Measurements from ENCODE around the gene NSD1. TPM values are rescaled to one million over a fixed set of nuclear protein-coding genes. Genes with fewer than 3 reads are reported as not detected.

NSD1 gene
- total RNA-seq, 1 experiment from 2014 or later: 58.8 TPM

DNA sequence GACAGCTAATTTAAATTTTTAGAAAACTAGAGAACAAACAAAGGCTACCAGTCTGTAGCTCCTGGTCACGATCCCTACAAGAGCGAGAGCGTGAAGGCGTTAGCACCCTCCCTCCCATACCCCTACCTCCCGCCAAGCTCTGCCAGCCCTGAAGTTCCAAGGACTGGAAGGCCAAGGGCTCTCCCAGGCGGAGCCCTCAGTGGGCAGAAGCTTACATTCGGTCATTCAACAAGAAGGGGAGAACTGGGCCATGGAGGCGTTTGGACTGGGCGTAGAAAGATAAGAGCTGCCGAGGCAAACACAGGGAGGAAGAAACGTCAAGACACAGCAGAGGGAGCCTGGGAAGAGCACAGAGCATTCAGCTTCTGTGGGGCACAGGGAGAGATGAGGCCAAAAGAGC, 175.2 kb downstream of the NSD1 start:
- DNase-seq (ENCODE audit: low read depth, low spot score): no peak
- H3K9me2 ChIP-seq (ENCODE audit: insufficient read depth): no peaks in the 10 kb centered on the region
- ChIA-PET POLR2A (no interaction called here), CTCF (interaction anchor here (0.7 to 2.3 kb wide), 10 partner anchors 10 to 198 kb away, joined by 3 to 22 read pairs (median 6); partner anchors contain the start of gene GRK6), RAD21 (ENCODE audit: low non-redundant PET in 1 of 2, low total read pairs in 2 of 2, uncharacterized antibody in 2 of 2, unreplicated experiment in 2 of 2) (no interaction called here)
- H2AFZ ChIP-seq (ENCODE audit: low read depth, low read length, poor library complexity, severe bottlenecking): no peak overlapping the region
- intact Hi-C loops (cut with micrococcal nuclease): loop anchor here (10.0 kb wide), 1 partner anchor 654 kb away; no protein-coding TSS in a partner anchor
- no peaks in the 10 kb centered on the region for H3K27me3 ChIP-seq (ENCODE audit: insufficient read depth, low read length)
- peaks cover 21 to 58% of the 10 kb centered on the region in 2 experiments for H3K4me1 ChIP-seq (ENCODE audit: control insufficient read depth in 1 of 2, insufficient read depth in 2 of 2, low read length in 2 of 2)
- no peak overlapping the region for H3K4me3 ChIP-seq (replicated peaks in 1 of 2; ENCODE audit: low read depth in 1 of 2, low read length in 2 of 2)
- H3K27ac ChIP-seq (ENCODE audit: low read depth, low read length): peak overlapping the region; percentile 16; the same call in 1 of the 2 replicates
- H3K9me3 ChIP-seq (ENCODE audit: control insufficient read depth in 1 of 2, insufficient read depth in 1 of 2, low read depth in 1 of 2, low read length in 2 of 2): no peaks in the 10 kb centered on the region
- H3K79me2 ChIP-seq (ENCODE audit: insufficient read depth, low read length): peaks cover 24% of the 10 kb centered on the region
- H4K20me1 ChIP-seq (ENCODE audit: insufficient read depth): peaks cover 8% of the 10 kb centered on the region; the same call in 1 of the 2 replicates
- peaks cover 8 to 14% of the 10 kb centered on the region in 2 experiments; a peak in 2 of 4 replicates for H3K36me3 ChIP-seq (ENCODE audit: control insufficient read depth in 1 of 2, insufficient read depth in 2 of 2, low read length in 2 of 2)
- no TSS peak for BruUV-seq (replicated peaks)
- no peak overlapping the region for H3K9ac ChIP-seq (ENCODE audit: low read length)
- no peak overlapping the region for H3K4me2 ChIP-seq (ENCODE audit: low read length)
- TF ChIP-seq POLR2AphosphoS5 (IDR thresholded peaks at IDR 0.05; ENCODE audit: low read depth, low read length) (no peak), YY1 (IDR thresholded peaks at IDR 0.05; ENCODE audit: extremely low read depth, insufficient replicate concordance, low read depth, low read length) (no peak), EZH2phosphoT487 (IDR thresholded peaks at IDR 0.05; ENCODE audit: borderline replicate concordance) (no peak), EGR1 (IDR thresholded peaks at IDR 0.05; ENCODE audit: low read depth) (no peak), JUND (IDR thresholded peaks at IDR 0.05) (no peak), SP1 (IDR thresholded peaks at IDR 0.05; ENCODE audit: low read depth) (no peak), SIN3A (IDR thresholded peaks at IDR 0.05; ENCODE audit: low read depth) (no peak), EZH2 (IDR thresholded peaks at IDR 0.05) (no peak)
- TF ChIP-seq, protein P1, sequence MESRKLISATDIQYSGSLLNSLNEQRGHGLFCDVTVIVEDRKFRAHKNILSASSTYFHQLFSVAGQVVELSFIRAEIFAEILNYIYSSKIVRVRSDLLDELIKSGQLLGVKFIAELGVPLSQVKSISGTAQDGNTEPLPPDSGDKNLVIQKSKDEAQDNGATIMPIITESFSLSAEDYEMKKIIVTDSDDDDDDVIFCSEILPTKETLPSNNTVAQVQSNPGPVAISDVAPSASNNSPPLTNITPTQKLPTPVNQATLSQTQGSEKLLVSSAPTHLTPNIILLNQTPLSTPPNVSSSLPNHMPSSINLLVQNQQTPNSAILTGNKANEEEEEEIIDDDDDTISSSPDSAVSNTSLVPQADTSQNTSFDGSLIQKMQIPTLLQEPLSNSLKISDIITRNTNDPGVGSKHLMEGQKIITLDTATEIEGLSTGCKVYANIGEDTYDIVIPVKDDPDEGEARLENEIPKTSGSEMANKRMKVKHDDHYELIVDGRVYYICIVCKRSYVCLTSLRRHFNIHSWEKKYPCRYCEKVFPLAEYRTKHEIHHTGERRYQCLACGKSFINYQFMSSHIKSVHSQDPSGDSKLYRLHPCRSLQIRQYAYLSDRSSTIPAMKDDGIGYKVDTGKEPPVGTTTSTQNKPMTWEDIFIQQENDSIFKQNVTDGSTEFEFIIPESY (IDR thresholded peaks at IDR 0.05; ENCODE audit: extremely low read depth, insufficient replicate concordance, low read length): no peak
- TF ChIP-seq, protein P2, sequence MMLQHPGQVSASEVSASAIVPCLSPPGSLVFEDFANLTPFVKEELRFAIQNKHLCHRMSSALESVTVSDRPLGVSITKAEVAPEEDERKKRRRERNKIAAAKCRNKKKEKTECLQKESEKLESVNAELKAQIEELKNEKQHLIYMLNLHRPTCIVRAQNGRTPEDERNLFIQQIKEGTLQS (IDR thresholded peaks at IDR 0.05): no peak
- ATAC-seq: no peak

All from HCT116 (cell line).